Mesendoderm (in vitro differentiated cells): ENCODE data around the gene FIGNL2.

ENCODE experiments used
- DNase-seq: peaks from one replicate; pipeline ENCODE4 v3.0.0; 2013
- H2AK5ac ChIP-seq: 2 replicates; pipeline ENCODE4 v1.6.1; 2013; ENCODE audit warnings: low read length, inconsistent platforms
- H2BK120ac ChIP-seq: 2 replicates; pipeline ENCODE4 v1.6.1; 2013; ENCODE audit warnings: low read depth, mild to moderate bottlenecking, low read length, moderate library complexity, mixed read lengths
- H2BK15ac ChIP-seq: replicated peaks from 2 replicates; pipeline ENCODE4 v1.6.1; 2013; ENCODE audit warnings: low read depth, mild to moderate bottlenecking, moderate library complexity
- H2BK5ac ChIP-seq: 2 replicates; pipeline ENCODE4 v1.6.1; 2013; ENCODE audit warnings: low read length, inconsistent platforms
- H3K18ac ChIP-seq: 2 replicates; pipeline ENCODE4 v1.6.1; 2013; ENCODE audit warnings: mild to moderate bottlenecking, low read length, mixed read lengths
- H3K23ac ChIP-seq: one replicate; pipeline ENCODE4 v1.6.1; 2013; ENCODE audit warnings: low read length
- H3K27ac ChIP-seq: 2 replicates; pipeline ENCODE4 v1.5.1; 2013; ENCODE audit warnings: low read depth, mild to moderate bottlenecking, inconsistent platforms, low read length, moderate library complexity
- H3K27me3 ChIP-seq: 2 replicates; pipeline ENCODE4 v1.6.1; 2013; ENCODE audit warnings: low read length, control low read depth, mild to moderate bottlenecking, inconsistent platforms; ENCODE audit not compliant: insufficient read depth, poor library complexity
- H3K36me3 ChIP-seq: 2 replicates; pipeline ENCODE4 v1.6.1; 2013; ENCODE audit warnings: low read length, inconsistent platforms; ENCODE audit not compliant: control insufficient read depth, insufficient read depth
- H3K4ac ChIP-seq: one replicate; pipeline ENCODE4 v1.6.1; 2013; ENCODE audit warnings: low read depth, mild to moderate bottlenecking, low read length, moderate library complexity
- H3K4me1 ChIP-seq: 2 replicates; pipeline ENCODE4 v1.6.1; 2013; ENCODE audit warnings: low read depth, low read length, inconsistent platforms; ENCODE audit not compliant: control insufficient read depth
- H3K4me2 ChIP-seq: 2 replicates; pipeline ENCODE4 v1.6.1; 2013; ENCODE audit warnings: low read length
- H3K4me3 ChIP-seq: 2 replicates; pipeline ENCODE4 v1.5.1; 2013; ENCODE audit warnings: mild to moderate bottlenecking, low read length
- H3K56ac ChIP-seq: one replicate; pipeline ENCODE4 v1.6.1; 2013; ENCODE audit warnings: low read length
- H3K79me1 ChIP-seq: 2 replicates; pipeline ENCODE4 v1.6.1; 2013; ENCODE audit warnings: low read length, inconsistent platforms
- H3K79me2 ChIP-seq: 2 replicates; pipeline ENCODE4 v1.6.1; 2013; ENCODE audit warnings: mild to moderate bottlenecking, low read length; ENCODE audit not compliant: control insufficient read depth, insufficient read depth
- H3K9ac ChIP-seq: 2 replicates; pipeline ENCODE4 v1.6.1; 2013; ENCODE audit warnings: low read length, inconsistent platforms
- H4K5ac ChIP-seq: one replicate; pipeline ENCODE4 v1.6.1; 2013; ENCODE audit warnings: low read length
- H4K8ac ChIP-seq: one replicate; pipeline ENCODE4 v1.6.1; 2013; ENCODE audit warnings: low read depth, mild to moderate bottlenecking, control low read depth, low read length, moderate library complexity
- WGBS: extraction: QIAGEN DNeasy Blood & Tissue Kit; methylation state at CpG from one replicate; pipeline ENCODE4 v1.1.7; 2013; ENCODE audit warnings: low lambda C conversion rate, missing lambda C conversion rate; ENCODE audit not compliant: insufficient coverage; ENCODE audit errors: extremely low coverage; 5-methylcytosine and 5-hydroxymethylcytosine counted together

FIGNL2 gene

DNA sequence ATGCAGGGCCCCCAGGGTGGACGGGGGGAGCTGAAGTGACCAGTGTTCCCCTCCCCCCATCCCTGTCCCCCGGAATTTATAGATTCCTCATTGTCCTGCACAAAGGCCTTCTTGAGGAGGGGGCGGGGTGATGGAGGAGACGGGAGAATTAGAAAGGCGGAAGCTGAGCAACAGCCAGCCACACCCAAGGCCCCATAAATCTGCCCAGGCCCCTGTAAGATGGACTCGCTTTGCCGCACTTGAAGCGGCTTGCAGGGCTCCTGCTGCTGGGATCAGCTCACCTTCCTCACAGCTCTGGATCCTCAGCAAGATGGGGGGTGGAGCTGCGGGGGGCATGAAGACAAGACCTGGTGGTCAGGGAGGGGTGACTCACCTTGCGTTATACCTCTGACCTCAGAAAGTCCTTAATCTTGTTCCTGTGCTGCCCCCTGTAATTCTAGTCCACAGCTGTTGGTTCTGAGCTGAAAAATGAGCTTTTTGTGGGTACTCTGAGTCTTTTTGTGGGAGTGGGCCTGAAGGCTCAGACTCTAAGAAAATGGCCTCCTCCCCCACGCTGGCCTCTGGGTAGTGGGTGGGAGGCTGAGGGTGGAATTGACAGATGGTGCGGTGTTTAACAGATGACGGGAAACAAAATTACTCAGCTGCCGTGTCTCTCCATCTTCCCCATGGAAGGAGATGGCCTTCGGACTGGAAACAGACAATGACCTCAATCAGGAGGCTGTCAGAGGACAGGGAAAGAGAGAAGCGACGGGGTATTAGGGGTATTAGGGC, 23.6 kb upstream of the FIGNL2 start:
- DNase-seq, result no peak

DNA sequence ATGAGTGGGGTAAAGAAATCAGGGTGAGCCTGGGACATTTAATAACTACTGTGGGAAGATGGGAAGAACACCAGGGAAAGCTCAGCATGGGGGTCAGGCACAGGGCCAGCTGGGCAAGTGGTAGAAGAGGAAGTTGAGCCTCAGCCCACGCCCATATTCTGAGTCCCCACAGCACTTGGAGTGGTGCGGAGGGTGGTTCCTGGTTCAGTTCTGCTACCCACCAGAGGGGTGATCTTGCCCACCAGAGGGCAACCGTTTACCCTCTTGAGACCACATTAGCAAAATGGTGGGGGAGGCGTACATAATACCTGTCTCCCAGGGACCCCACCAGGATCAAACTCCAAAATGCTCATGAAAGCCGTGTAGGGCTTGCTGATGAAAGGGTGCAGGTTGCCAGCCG, 22.6 kb upstream of the FIGNL2 start:
- no peaks in the 10 kb centered on the region for H3K4me1 ChIP-seq

More for the DNA sequence above, 23.6 kb upstream of the FIGNL2 start:
- Histone ChIP-seq H4K5ac (no peak overlapping the region), H3K18ac (no peak overlapping the region), H3K56ac (no peak overlapping the region), H3K79me2 (no peaks in the 10 kb centered on the region), H2BK5ac (no peak overlapping the region), H3K4me2 (no peak overlapping the region), H3K27me3 (peaks cover 5% of the 10 kb centered on the region), H3K4ac (no peak overlapping the region), H3K36me3 (no peaks in the 10 kb centered on the region), H3K27ac (no peak overlapping the region), H3K4me1 (no peaks in the 10 kb centered on the region), H3K9ac (no peak overlapping the region), H3K4me3 (no peak overlapping the region), H2BK15ac (no peak overlapping the region), H3K79me1 (no peaks in the 10 kb centered on the region), H2BK120ac (no peak overlapping the region), H2AK5ac (no peak overlapping the region), H3K23ac (no peak overlapping the region), H4K8ac (no peak overlapping the region)
- WGBS, result no CpG with 5 or more reads among the region's 17 CpGs

DNA sequence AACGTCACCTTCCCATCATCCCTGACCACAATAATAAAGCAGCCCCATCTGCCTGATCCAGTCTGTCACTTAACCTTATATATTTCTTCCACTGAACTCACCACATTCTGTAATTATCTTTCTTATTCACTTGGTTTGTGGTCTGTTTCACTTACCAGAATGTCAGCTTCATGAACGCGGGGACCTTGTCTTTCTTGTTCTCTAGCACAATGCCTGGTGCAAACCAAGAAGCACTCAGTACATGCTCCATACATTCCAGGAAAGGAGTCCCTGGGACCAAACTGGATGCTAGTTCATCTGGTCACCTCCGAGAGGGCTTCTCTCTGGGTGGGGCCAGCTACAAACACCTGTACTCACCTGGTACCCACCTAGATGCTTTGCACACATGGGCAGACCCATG, 22.0 kb upstream of the FIGNL2 start:
- no peak overlapping the region for H3K56ac ChIP-seq
- H3K18ac ChIP-seq, result no peak overlapping the region
- H2BK120ac ChIP-seq, result no peak overlapping the region
- no peak overlapping the region for H3K23ac ChIP-seq
- no peak overlapping the region for H3K9ac ChIP-seq
- H3K4me1 ChIP-seq, result no peaks in the 10 kb centered on the region
- peaks cover 5% of the 10 kb centered on the region for H3K27me3 ChIP-seq
- no peaks in the 10 kb centered on the region for H3K79me2 ChIP-seq
- no peak overlapping the region for H3K4me3 ChIP-seq
- H3K4ac ChIP-seq, result no peak overlapping the region
- H2AK5ac ChIP-seq, result no peak overlapping the region
- no CpG with 5 or more reads among the region's 4 CpGs for WGBS
- no peak overlapping the region for H4K5ac ChIP-seq
- no peaks in the 10 kb centered on the region for H3K79me1 ChIP-seq
- no peak for DNase-seq
- H3K4me2 ChIP-seq, result no peak overlapping the region
- H3K36me3 ChIP-seq, result no peaks in the 10 kb centered on the region
- H2BK5ac ChIP-seq, result no peak overlapping the region
- H4K8ac ChIP-seq, result no peak overlapping the region
- no peak overlapping the region for H2BK15ac ChIP-seq
- H3K27ac ChIP-seq, result no peak overlapping the region

More for the DNA sequence above, 22.6 kb upstream of the FIGNL2 start:
- H3K27me3 ChIP-seq, result peaks cover 5% of the 10 kb centered on the region
- no peak overlapping the region for H2AK5ac ChIP-seq
- H3K9ac ChIP-seq, result no peak overlapping the region
- no peak overlapping the region for H3K4me3 ChIP-seq
- H3K18ac ChIP-seq, result no peak overlapping the region
- no peak overlapping the region for H4K5ac ChIP-seq
- H2BK15ac ChIP-seq, result no peak overlapping the region
- H3K4me2 ChIP-seq, result no peak overlapping the region
- no peak overlapping the region for H3K23ac ChIP-seq
- H2BK5ac ChIP-seq, result no peak overlapping the region
- no peak overlapping the region for H3K27ac ChIP-seq
- H2BK120ac ChIP-seq, result no peak overlapping the region
- H3K79me1 ChIP-seq, result no peaks in the 10 kb centered on the region
- no CpG with 5 or more reads among the region's 6 CpGs for WGBS
- no peak for DNase-seq
- no peaks in the 10 kb centered on the region for H3K79me2 ChIP-seq
- H4K8ac ChIP-seq, result no peak overlapping the region
- no peak overlapping the region for H3K4ac ChIP-seq
- no peak overlapping the region for H3K56ac ChIP-seq
- no peaks in the 10 kb centered on the region for H3K36me3 ChIP-seq

DNA sequence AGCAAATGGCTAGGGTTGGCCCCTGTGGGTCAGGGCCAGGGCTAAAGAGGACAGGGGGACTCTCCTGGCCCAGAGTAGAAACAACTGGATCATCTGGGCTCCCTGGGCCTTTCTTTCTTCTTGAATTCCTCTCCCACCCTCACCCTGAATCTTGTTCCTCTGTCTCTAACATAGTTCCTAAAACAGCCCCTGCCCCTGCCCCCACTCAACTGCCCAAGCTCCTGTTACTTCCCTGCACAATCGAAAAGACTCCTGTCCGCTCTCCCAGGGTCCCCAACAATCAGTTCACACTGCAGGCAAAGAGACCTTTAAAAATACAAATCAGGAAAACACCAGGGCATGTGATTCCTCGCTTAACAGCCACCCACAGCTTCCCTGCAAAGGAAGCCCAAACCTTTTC, 21.4 kb upstream of the FIGNL2 start:
- WGBS, result no CpG with 5 or more reads among the region's 3 CpGs
- no peak overlapping the region for H2BK5ac ChIP-seq

DNA sequence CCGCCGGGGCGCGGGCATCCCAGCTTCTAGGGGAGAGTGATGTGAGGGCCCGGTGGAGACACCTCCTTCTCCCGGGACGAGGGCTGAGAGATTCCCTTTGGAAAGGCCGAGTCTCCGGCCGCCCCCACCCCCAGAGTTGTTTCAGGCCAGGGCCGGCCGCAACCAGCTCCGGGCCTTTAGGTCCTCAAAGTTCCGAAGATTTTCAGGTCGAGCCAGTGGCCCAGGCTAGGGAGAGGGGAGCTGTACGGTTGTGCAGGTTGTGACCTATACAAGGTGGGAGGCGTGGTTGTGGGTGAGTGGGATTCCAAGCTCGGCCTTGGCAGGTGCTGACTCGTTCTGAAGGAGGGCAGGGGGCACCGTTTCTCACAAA, 21.0 kb upstream of the FIGNL2 start:
- Histone ChIP-seq H3K79me2 (no peaks in the 10 kb centered on the region), H3K9ac (peak overlapping the region; percentile 77), H2BK120ac (no peak overlapping the region), H2AK5ac (no peak overlapping the region), H3K27me3 (peaks cover 5% of the 10 kb centered on the region), H3K56ac (peak overlapping the region; percentile 90), H3K4ac (no peak overlapping the region), H3K36me3 (no peaks in the 10 kb centered on the region), H3K23ac (no peak overlapping the region), H3K79me1 (no peaks in the 10 kb centered on the region), H2BK15ac (no peak overlapping the region), H3K27ac (no peak overlapping the region), H3K4me1 (no peaks in the 10 kb centered on the region), H4K8ac (no peak overlapping the region), H4K5ac (no peak overlapping the region), H3K4me2 (peak overlapping the region; percentile 87), H3K4me3 (peak overlapping the region; percentile 41), H2BK5ac (no peak overlapping the region), H3K18ac (peak overlapping the region; percentile 1)
- DNase-seq, result no peak
- WGBS, result no CpG with 5 or more reads among the region's 20 CpGs

More for the DNA sequence above, 21.4 kb upstream of the FIGNL2 start:
- Histone ChIP-seq H4K5ac (no peak overlapping the region), H3K36me3 (no peaks in the 10 kb centered on the region), H3K79me1 (no peaks in the 10 kb centered on the region), H3K4me1 (no peaks in the 10 kb centered on the region), H3K4ac (no peak overlapping the region), H3K27ac (no peak overlapping the region), H2BK15ac (no peak overlapping the region), H3K4me2 (no peak overlapping the region), H2BK120ac (no peak overlapping the region), H3K56ac (peak overlapping the region; percentile 90), H3K23ac (no peak overlapping the region), H3K4me3 (no peak overlapping the region), H3K9ac (no peak overlapping the region), H4K8ac (no peak overlapping the region), H3K27me3 (peaks cover 5% of the 10 kb centered on the region), H2AK5ac (no peak overlapping the region), H3K18ac (no peak overlapping the region), H3K79me2 (no peaks in the 10 kb centered on the region)
- DNase-seq, result no peak
